ENCODE measurements around the gene HDAC4. TPM values are rescaled to one million over a fixed set of nuclear protein-coding genes. Genes with fewer than 3 reads are reported as not detected.
A peak's percentile ranks its signal among the peaks of the same experiment; 100 is the strongest.

Gene HDAC4
- total and polyA plus RNA-seq, 9 of the 15 experiments (the other 6 are each of a cell fraction or from before 2014, with no cell fraction given), result 0.11 to 20.2 (median 4.0) TPM

GRCh38 chr2:239282448-239283287, 118.2 kb downstream of the HDAC4 start:
- no peak overlapping the region for H3K4me2 ChIP-seq (ENCODE audit: insufficient read depth, low read length)
- no peaks in the 10 kb centered on the region for H3K36me3 ChIP-seq (ENCODE audit: control insufficient read depth, insufficient read depth, low read length)
- peaks cover 58 to 63% of the 10 kb centered on the region in 2 experiments for H3K4me1 ChIP-seq (replicated peaks in 1 of 2; ENCODE audit: control insufficient read depth in 2 of 2, insufficient read depth in 2 of 2, low read length in 2 of 2)
- peaks cover 61% of the 10 kb centered on the region for H3K79me2 ChIP-seq (ENCODE audit: control insufficient read depth, insufficient read depth, low read length)
- DNase-seq (ENCODE audit: extremely low read depth in 1 of 4, low spot score in 3 of 4) (no peak), ATAC-seq (no peak), FAIRE-seq (no peak)
- in situ Hi-C loops (cut with MboI), result no loop called here
- no peak overlapping the region; the same call in 2 of the 3 replicates for H3K27ac ChIP-seq (ENCODE audit: extremely low read depth, low read depth, low read length)
- ChIA-PET POLR2A (interaction anchor here (0.6 kb wide), 1 partner anchor 9 kb away, joined by 3 read pairs; no protein-coding TSS in a partner anchor), CTCF (ENCODE audit: low intra/inter-chr PET ratio) (no interaction called here)
- H3K9me1 ChIP-seq (ENCODE audit: control insufficient read depth, insufficient read depth, low read length), result peaks cover 3% of the 10 kb centered on the region
- BruUV-seq (replicated peaks), result no TSS peak
- 97% methylated on average over 8 of the region's 9 CpGs for whole genome bisulfite sequencing (ENCODE audit: insufficient coverage, low coverage, missing lambda C conversion rate)
- no peak overlapping the region for H3K9ac ChIP-seq (ENCODE audit: insufficient read depth in 1 of 2, low read depth in 2 of 2, low read length in 2 of 2)
- no peaks in the 10 kb centered on the region for H4K20me1 ChIP-seq (replicated peaks; ENCODE audit: control insufficient read depth, insufficient read depth, low read length)
- H3K4me3 ChIP-seq, result no peak overlapping the region
- intact Hi-C loops (cut with micrococcal nuclease), result no loop called here
- H3K27me3 ChIP-seq (ENCODE audit: control insufficient read depth in 2 of 2, insufficient read depth in 2 of 2, low read length in 2 of 2), result no peaks in the 10 kb centered on the region
- H3K9me3 ChIP-seq (replicated peaks; ENCODE audit: control insufficient read depth, insufficient read depth, low read depth, low read length), result no peaks in the 10 kb centered on the region
- no peak overlapping the region for H2AFZ ChIP-seq (ENCODE audit: low read depth, low read length)
- TF ChIP-seq ZBTB7A (IDR thresholded peaks at IDR 0.05; ENCODE audit: borderline replicate concordance, control insufficient read depth, low read depth, low read length) (no peak), ARID2 (IDR thresholded peaks at IDR 0.05) (0 out of 2 replicates have a peak, but pooled peaks have one; percentile 45), TCF3 (CRISPR knock-in tag; IDR thresholded peaks at IDR 0.05) (no peak), TSC22D4 (tag; IDR thresholded peaks at IDR 0.05) (no peak), NKRF (IDR thresholded peaks at IDR 0.05; ENCODE audit: borderline replicate concordance) (0 out of 2 replicates have a peak, but pooled peaks have one; percentile 22), GATA2 (CRISPR knock-in tag; IDR thresholded peaks at IDR 0.05) (no peak), TFE3 (CRISPR knock-in tag; IDR thresholded peaks at IDR 0.05) (no peak), STAT6 (CRISPR knock-in tag; IDR thresholded peaks at IDR 0.05) (no peak), KDM1A (IDR thresholded peaks at IDR 0.05) (peak in 1 of 2 experiments; percentile 88; a peak in 2 of 4 replicates)
